WTC11 (cell line): Measurements from ENCODE around the gene TMEM175. TPM values are rescaled to one million over a fixed set of nuclear protein-coding genes. Genes with fewer than 3 reads are reported as not detected.
A peak's percentile ranks its signal among the peaks of the same experiment; 100 is the strongest.
"Not testable (repeated sequence)": the region's sequence is repeated elsewhere in the genome, so short reads cannot be mapped to it uniquely, and the experiment has no call there.

ENCODE experiments used
- ATAC-seq: fragments of 200-7000 bp; cut with Tn5 transposase; 2 replicates; pipeline ENCODE4 v1.10.0; 2021; ENCODE audit warnings: mild to moderate bottlenecking, moderate library complexity
- CTCF ChIA-PET: fragments of 300-600 bp; sonication (Branson Sonifier 250); formaldehyde crosslinking; loops from one replicate; lab custom pipeline; 2021; ENCODE audit warnings: antibody characterized with exemption; lab: Charles Lee
- POLR2A ChIA-PET: fragments of 350-600 bp; sonication (Branson Sonifier 250); formaldehyde crosslinking; loops from one replicate; lab custom pipeline; 2021; ENCODE audit warnings: antibody characterized with exemption; lab: Charles Lee
- DNase-seq: peaks from one replicate; pipeline ENCODE4 v3.0.0; 2021; ENCODE audit warnings: low spot score
- H3K27ac Mint-ChIP-seq: 2 replicates; pipeline ENCODE4 v1.8.0; 2021; ENCODE audit warnings: mixed read lengths
- H3K27me3 Mint-ChIP-seq: 2 replicates; pipeline ENCODE4 v1.8.0; 2021; ENCODE audit warnings: low read depth, mild to moderate bottlenecking, moderate library complexity, mixed read lengths
- H3K36me3 Mint-ChIP-seq: 2 replicates; pipeline ENCODE4 v1.8.0; 2021; ENCODE audit warnings: mixed read lengths
- H3K4me1 Mint-ChIP-seq: 2 replicates; pipeline ENCODE4 v1.8.0; 2022; ENCODE audit warnings: mixed read lengths
- H3K4me3 Mint-ChIP-seq: 2 replicates; pipeline ENCODE4 v1.8.0; 2021; ENCODE audit warnings: mild to moderate bottlenecking, moderate library complexity, mixed read lengths
- H3K9me3 Mint-ChIP-seq: 2 replicates; pipeline ENCODE4 v1.8.0; 2021; ENCODE audit warnings: mixed read lengths
- FOXP1 ChIP-seq: sonication (generic); formaldehyde crosslinking; IDR thresholded peaks from 2 replicates; pipeline ENCODE4 v1.8.0; 2022; ENCODE audit warnings: missing genetic modification reagents, mild to moderate bottlenecking, moderate library complexity, borderline replicate concordance
- MYBL2 ChIP-seq: sonication (generic); formaldehyde crosslinking; IDR thresholded peaks from 2 replicates; pipeline ENCODE4 v1.8.1; 2023; ENCODE audit warnings: mild to moderate bottlenecking, moderate library complexity, missing genetic modification reagents
- ZBTB21 ChIP-seq: sonication (generic); formaldehyde crosslinking; IDR thresholded peaks from 2 replicates; pipeline ENCODE4 v1.8.1; 2023; ENCODE audit warnings: mild to moderate bottlenecking, missing genetic modification reagents, borderline replicate concordance
- ZNF263 ChIP-seq: sonication (generic); formaldehyde crosslinking; IDR thresholded peaks from 2 replicates; pipeline ENCODE4 v1.8.1; 2022; ENCODE audit warnings: low read depth, mild to moderate bottlenecking, moderate library complexity, missing genetic modification reagents
- ZNF423 ChIP-seq: fragments of 250-450 bp; sonication (Bioruptor Pico); IDR thresholded peaks from 2 replicates; pipeline ENCODE4 v2.1.2; 2022; ENCODE audit warnings: mild to moderate bottlenecking, moderate library complexity
- total RNA-seq: library from RNA; stranded (reverse); gene quantifications from 3 replicates; pipeline ENCODE4 v1.2.3, GENCODE V29; 2021
- TF ChIP-seq, protein P1 (sequence below): fragments of 250-450 bp; sonication (Bioruptor Pico); IDR thresholded peaks from 2 replicates; pipeline ENCODE4 v1.9.0; 2021; ENCODE audit warnings: moderate library complexity, mild to moderate bottlenecking, inconsistent platforms, borderline replicate concordance
- TF ChIP-seq, protein P2 (sequence below): sonication (generic); formaldehyde crosslinking; IDR thresholded peaks from 2 replicates; pipeline ENCODE4 v1.8.0; 2023; ENCODE audit warnings: missing genetic modification reagents
- TF ChIP-seq, protein P3 (sequence below): sonication (generic); formaldehyde crosslinking; IDR thresholded peaks from 2 replicates; pipeline ENCODE4 v1.8.0; 2022; ENCODE audit warnings: mild to moderate bottlenecking, missing genetic modification reagents
- TF ChIP-seq, protein P4 (sequence below): fragments of 200-600 bp; IDR thresholded peaks from 2 replicates; pipeline ENCODE4 v1.8.0; 2022; ENCODE audit warnings: antibody characterized with exemption

TMEM175 gene
- total RNA-seq, 1 experiment from 2014 or later, result 9.2 TPM

DNA sequence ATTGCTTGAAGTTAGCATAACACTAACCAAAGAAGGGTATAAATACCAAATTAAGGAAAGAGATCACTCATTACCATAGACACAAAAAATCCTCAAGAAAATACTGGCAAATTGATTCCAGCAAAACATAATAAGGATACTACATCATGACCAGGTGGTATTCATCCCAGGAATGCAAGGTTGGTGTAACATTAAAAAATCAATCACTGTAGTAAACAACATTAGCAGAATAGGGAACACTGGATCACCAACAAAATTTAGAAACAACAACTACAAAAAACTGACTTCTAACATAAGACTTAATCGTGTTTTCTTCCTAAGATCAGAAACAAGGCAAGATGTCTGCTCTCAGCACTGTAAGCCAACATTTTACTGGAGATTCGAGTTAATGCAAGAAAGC is 14.3 kb upstream of the TMEM175 start (continued):
- TF ChIP-seq, protein P1, sequence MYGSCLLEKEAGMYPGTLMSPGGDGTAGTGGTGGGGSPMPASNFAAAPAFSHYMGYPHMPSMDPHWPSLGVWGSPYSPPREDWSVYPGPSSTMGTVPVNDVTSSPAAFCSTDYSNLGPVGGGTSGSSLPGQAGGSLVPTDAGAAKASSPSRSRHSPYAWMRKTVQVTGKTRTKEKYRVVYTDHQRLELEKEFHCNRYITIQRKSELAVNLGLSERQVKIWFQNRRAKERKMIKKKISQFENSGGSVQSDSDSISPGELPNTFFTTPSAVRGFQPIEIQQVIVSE, result no peak
- no peak for TF ChIP-seq ZNF423 (CRISPR knock-in tag)
- TF ChIP-seq, all 79 proteins: peak for 0

DNA sequence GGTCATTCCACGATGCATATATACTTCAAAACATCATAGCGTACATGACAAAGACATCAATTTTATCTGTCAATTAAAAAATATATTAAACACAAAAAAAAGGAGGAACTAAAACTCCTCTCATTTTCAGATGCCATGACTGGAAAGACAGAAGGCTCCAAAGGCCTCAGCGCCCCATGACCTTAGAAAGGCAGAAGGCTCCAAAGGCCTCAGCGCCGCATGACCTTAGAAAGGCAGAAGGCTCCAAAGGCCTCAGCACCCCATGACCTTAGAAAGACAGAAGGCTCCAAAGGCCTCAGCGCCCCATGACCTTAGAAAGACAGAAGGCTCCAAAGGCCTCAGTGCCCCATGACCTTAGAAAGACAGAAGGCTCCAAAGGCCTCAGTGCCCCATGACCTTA is 13.7 kb upstream of the TMEM175 start:
- H3K36me3 Mint-ChIP-seq, H3K27ac Mint-ChIP-seq, ATAC-seq, H3K4me1 Mint-ChIP-seq, H3K27me3 Mint-ChIP-seq, H3K4me3 Mint-ChIP-seq, DNase-seq, CTCF ChIA-PET, H3K9me3 Mint-ChIP-seq, POLR2A ChIA-PET: not testable (repeated sequence)

DNA sequence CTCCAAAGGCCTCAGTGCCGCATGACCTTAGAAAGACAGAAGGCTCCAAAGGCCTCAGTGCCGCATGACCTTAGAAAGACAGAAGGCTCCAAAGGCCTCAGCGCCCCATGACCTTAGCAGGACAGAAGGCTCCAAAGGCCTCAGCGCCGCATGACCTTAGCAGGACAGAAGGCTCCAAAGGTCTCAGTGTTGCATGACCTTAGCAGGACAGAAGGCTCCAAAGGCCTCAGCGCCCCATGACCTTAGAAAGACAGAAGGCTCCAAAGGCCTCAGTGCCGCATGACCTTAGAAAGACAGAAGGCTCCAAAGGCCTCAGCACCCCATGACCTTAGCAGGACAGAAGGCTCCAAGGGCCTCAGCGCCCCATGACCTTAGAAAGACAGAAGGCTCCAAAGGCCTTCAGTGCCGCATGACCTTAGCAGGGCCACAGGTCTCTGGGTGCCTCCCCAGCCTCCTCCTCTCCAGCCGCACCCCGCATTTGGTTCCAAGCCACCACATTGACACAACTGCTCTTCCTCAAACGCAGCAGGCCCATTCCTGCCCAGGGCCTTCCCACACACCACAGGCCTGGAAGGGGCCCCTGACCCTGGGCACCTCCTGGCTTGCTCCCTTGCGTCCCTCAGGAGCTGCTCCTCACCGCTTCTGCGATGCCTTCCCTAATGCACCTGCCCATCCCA is 13.1 kb upstream of the TMEM175 start:
- ATAC-seq, CTCF ChIA-PET, H3K4me3 Mint-ChIP-seq, H3K27me3 Mint-ChIP-seq, H3K9me3 Mint-ChIP-seq, POLR2A ChIA-PET, H3K36me3 Mint-ChIP-seq, DNase-seq, H3K4me1 Mint-ChIP-seq: not testable (repeated sequence)
- H3K27ac Mint-ChIP-seq, result peak overlapping the region; percentile 2; the same call in 1 of the 2 replicates

DNA sequence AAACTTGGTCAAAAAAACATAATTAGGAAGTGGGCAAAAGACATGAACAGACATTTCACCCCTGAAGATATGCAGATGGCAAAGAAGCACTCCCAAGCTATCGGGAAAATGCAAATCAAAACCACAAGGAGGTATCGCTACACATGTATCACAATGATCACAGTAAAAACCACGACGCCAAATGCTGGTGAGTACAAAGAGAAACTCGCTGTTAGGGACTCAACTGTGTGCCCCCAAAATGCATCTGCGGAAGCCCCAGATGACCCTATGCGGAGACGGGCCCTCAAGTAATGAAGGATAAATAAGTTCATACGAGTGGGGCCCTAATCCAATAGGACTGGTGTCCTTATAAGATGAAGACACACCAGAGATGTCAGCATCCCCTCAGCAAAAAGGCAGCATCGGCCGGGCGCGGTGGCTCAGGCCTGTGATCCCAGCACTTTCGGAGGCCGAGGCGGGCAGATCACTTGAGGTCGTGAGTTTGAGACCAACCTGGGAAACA is 10.4 kb upstream of the TMEM175 start:
- H3K27me3 Mint-ChIP-seq, result no peaks in the 10 kb centered on the region
- peak overlapping the region; percentile 70; the same call in 1 of the 2 replicates for H3K27ac Mint-ChIP-seq
- H3K36me3 Mint-ChIP-seq, result no peaks in the 10 kb centered on the region
- no peak for DNase-seq
- H3K4me1 Mint-ChIP-seq, result peaks cover 16% of the 10 kb centered on the region
- TF ChIP-seq ZBTB21 (CRISPR knock-in tag), result no peak
- TF ChIP-seq FOXP1 (CRISPR knock-in tag), result no peak
- no peak for TF ChIP-seq ZNF263 (CRISPR knock-in tag)
- TF ChIP-seq MYBL2 (CRISPR knock-in tag), result no peak
- TF ChIP-seq, protein P2, sequence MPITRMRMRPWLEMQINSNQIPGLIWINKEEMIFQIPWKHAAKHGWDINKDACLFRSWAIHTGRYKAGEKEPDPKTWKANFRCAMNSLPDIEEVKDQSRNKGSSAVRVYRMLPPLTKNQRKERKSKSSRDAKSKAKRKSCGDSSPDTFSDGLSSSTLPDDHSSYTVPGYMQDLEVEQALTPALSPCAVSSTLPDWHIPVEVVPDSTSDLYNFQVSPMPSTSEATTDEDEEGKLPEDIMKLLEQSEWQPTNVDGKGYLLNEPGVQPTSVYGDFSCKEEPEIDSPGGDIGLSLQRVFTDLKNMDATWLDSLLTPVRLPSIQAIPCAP (CRISPR knock-in tag), result no peak
- TF ChIP-seq, all 79 proteins: peak for 0
- no peaks in the 10 kb centered on the region for H3K9me3 Mint-ChIP-seq
- no peak for ATAC-seq
- ChIA-PET POLR2A (no interaction called here), CTCF (interaction anchor here (0.6 kb wide), 1 partner anchor 41 kb away, joined by 5 read pairs; no protein-coding TSS in a partner anchor)
- H3K4me3 Mint-ChIP-seq, result no peak overlapping the region

DNA sequence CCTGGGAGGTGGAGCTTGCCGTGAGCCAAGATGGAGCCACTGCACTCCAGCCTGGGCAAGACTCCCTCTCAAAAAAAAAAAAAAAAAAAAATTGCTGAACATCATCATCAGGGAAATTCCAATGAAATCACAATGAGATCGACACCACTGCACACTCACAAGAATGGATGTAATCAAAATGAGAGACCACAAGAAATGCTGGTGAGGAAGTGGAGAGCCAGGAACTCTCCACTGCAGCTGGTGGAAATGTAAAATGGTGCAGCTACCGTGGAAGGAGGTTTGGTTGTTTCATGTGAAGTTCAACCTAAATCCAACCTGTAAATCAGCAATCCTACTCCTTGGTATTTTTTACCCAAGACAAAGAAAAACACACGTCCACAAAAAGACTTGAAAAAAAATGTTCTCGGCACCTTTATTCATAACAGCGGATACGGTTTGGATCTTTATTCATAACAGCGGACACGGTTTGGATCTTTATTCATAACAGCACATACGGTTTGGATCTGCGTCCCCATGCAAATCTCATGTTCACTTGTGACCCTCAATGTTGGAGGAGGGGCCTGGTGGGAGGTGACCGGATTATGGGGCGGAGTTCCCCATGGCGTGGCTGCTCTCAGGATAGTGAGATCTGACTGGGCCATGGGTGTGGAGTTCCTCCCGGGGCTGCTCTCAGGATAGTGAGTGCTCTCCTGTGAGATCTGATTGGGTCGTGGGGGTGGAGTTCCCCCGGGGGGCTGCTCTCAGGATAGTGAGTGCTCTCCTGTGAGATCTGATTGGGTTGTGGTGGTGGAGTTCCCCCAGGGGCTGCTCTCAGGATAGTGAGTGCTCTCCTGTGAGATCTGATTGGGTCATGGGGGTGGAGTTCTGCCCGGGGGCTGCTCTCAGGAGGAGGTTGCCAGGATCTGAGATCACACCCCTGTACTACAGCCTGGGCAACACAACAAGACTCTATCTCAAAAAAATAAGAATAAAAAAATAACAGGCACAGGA is 7.9 kb upstream of the TMEM175 start:
- ChIA-PET POLR2A (interaction anchor here (0.7 kb wide), 1 partner anchor 250 kb away, joined by 7 read pairs; the partner anchor contains the start of genes ATP5ME and MYL5), CTCF (interaction anchor here (0.7 kb wide), 1 partner anchor 182 kb away, joined by 3 read pairs; no protein-coding TSS in a partner anchor)
- Mint-ChIP-seq H3K27me3 (no peaks in the 10 kb centered on the region), H3K4me1 (peaks cover 16% of the 10 kb centered on the region), H3K4me3 (no peak overlapping the region), H3K9me3 (no peaks in the 10 kb centered on the region), H3K36me3 (no peaks in the 10 kb centered on the region), H3K27ac (peak overlapping the region; percentile 75)
- ATAC-seq (peak; percentile 68), DNase-seq (no peak)
- TF ChIP-seq, protein P3, sequence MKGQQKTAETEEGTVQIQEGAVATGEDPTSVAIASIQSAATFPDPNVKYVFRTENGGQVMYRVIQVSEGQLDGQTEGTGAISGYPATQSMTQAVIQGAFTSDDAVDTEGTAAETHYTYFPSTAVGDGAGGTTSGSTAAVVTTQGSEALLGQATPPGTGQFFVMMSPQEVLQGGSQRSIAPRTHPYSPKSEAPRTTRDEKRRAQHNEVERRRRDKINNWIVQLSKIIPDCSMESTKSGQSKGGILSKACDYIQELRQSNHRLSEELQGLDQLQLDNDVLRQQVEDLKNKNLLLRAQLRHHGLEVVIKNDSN (CRISPR knock-in tag), result no peak
- TF ChIP-seq, protein P4, sequence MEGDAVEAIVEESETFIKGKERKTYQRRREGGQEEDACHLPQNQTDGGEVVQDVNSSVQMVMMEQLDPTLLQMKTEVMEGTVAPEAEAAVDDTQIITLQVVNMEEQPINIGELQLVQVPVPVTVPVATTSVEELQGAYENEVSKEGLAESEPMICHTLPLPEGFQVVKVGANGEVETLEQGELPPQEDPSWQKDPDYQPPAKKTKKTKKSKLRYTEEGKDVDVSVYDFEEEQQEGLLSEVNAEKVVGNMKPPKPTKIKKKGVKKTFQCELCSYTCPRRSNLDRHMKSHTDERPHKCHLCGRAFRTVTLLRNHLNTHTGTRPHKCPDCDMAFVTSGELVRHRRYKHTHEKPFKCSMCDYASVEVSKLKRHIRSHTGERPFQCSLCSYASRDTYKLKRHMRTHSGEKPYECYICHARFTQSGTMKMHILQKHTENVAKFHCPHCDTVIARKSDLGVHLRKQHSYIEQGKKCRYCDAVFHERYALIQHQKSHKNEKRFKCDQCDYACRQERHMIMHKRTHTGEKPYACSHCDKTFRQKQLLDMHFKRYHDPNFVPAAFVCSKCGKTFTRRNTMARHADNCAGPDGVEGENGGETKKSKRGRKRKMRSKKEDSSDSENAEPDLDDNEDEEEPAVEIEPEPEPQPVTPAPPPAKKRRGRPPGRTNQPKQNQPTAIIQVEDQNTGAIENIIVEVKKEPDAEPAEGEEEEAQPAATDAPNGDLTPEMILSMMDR, result no peak
